DOHH2 (cell line): ENCODE results near the gene STK25.

Experiments
- H3F3A ChIP-seq: fragments of 200-600 bp; sonication (generic), shearing (Covaris generic); 2 replicates; pipeline ENCODE4 v1.6.0; 2016; ENCODE audit warnings: antibody characterized with exemption, mild to moderate bottlenecking; ENCODE audit not compliant: control insufficient read depth, insufficient read depth
- H3K27ac ChIP-seq: fragments of 200-600 bp; sonication (generic); 2 replicates; pipeline ENCODE4 v1.5.1; 2014; ENCODE audit warnings: low read depth, mild to moderate bottlenecking, low read length, moderate library complexity
- H3K27me3 ChIP-seq: fragments of 200-600 bp; sonication (generic); 2 replicates; pipeline ENCODE4 v1.6.1; 2014; ENCODE audit warnings: mild to moderate bottlenecking, low read length, mixed read lengths; ENCODE audit not compliant: control insufficient read depth
- H3K36me3 ChIP-seq: fragments of 200-600 bp; sonication (generic); 2 replicates; pipeline ENCODE4 v1.6.1; 2014; ENCODE audit warnings: mild to moderate bottlenecking, low read length, moderate library complexity, mixed read lengths; ENCODE audit not compliant: control insufficient read depth
- H3K4me1 ChIP-seq: fragments of 200-600 bp; sonication (generic); 2 replicates; pipeline ENCODE4 v1.6.1; 2014; ENCODE audit warnings: mild to moderate bottlenecking, low read length, mixed read lengths; ENCODE audit not compliant: control insufficient read depth
- H3K4me2 ChIP-seq: fragments of 200-600 bp; sonication (generic); 2 replicates; pipeline ENCODE4 v1.6.0; 2014; ENCODE audit warnings: mild to moderate bottlenecking, low read length, moderate library complexity
- H3K4me3 ChIP-seq: fragments of 200-600 bp; sonication (generic); 2 replicates; pipeline ENCODE4 v1.5.1; 2014; ENCODE audit warnings: mild to moderate bottlenecking, low read length, mixed read lengths
- H3K79me2 ChIP-seq: fragments of 200-600 bp; sonication (generic); 2 replicates; pipeline ENCODE4 v1.6.1; 2014; ENCODE audit warnings: mild to moderate bottlenecking, low read length, mixed read lengths; ENCODE audit not compliant: control insufficient read depth
- H3K9me2 ChIP-seq: fragments of 200-600 bp; sonication (generic); replicated peaks from 2 replicates; pipeline ENCODE4 v1.6.1; 2014; ENCODE audit warnings: mild to moderate bottlenecking, low read length, mixed read lengths; ENCODE audit not compliant: control insufficient read depth
- H3K9me3 ChIP-seq: fragments of 200-600 bp; sonication (generic); 2 replicates; pipeline ENCODE4 v1.6.1; 2014; ENCODE audit warnings: antibody characterized with exemption, low read length, mixed read lengths; ENCODE audit not compliant: control insufficient read depth, insufficient read depth
- H4K20me1 ChIP-seq: fragments of 200-600 bp; sonication (generic); 2 replicates; pipeline ENCODE4 v1.6.0; 2014; ENCODE audit warnings: low read depth, mild to moderate bottlenecking, antibody characterized with exemption, low read length, moderate library complexity; ENCODE audit not compliant: control insufficient read depth, insufficient read depth
- CTCF ChIP-seq: fragments of 200-600 bp; sonication (generic); IDR thresholded peaks from one replicate; pipeline ENCODE4 v1.5.1; 2014; ENCODE audit warnings: antibody characterized with exemption, mild to moderate bottlenecking, low read depth, low read length; ENCODE audit not compliant: poor library complexity, severe bottlenecking
- EZH2phosphoT487 ChIP-seq: fragments of 200-600 bp; sonication (generic); IDR thresholded peaks from 2 replicates; pipeline ENCODE4 v1.6.1; 2017; ENCODE audit warnings: borderline replicate concordance, mild to moderate bottlenecking, antibody characterized with exemption, low read length, moderate library complexity, mixed read lengths

The STK25 gene

DNA sequence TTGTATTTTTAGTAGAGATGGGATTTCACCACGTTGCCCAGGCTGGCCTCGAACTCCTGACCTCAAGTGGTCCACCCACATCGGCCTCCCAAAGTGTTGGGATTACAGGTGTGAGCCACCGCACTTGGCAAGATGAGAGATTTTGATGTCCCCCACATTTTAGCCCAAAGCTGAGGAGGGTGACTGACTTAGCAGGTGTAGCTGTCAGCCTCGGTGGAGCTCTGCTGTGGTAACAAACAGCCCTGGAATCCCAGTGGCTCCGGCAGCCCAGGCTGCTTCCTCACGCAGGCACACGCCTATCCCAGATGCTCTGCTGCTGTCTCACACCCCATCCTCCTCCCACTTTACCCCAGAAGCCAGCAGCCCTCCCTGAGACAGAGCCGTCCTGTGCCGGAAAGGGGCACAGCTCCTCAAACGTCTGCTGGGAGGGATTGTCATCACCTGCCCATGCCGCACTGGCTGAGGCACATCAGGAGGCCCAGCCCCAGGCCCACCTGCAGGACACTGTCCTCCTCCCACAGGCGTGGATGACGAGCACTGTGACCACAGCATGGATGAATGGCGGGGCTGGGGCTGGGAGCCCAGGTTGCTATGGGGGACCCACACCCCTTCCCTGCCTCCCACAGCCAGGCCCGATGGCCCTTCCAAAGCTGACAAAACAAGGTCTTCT is 39.5 kb upstream of the STK25 start:
- TF ChIP-seq EZH2phosphoT487: no peak
- Histone ChIP-seq H3K79me2 (no peaks in the 10 kb centered on the region), H4K20me1 (no peaks in the 10 kb centered on the region), H3K27ac (no peak overlapping the region), H3K4me1 (no peaks in the 10 kb centered on the region), H3K4me2 (no peak overlapping the region), H3K4me3 (no peak overlapping the region), H3K36me3 (no peaks in the 10 kb centered on the region), H3K9me3 (no peaks in the 10 kb centered on the region), H3K9me2 (no peaks in the 10 kb centered on the region), H3F3A (no peaks in the 10 kb centered on the region), H3K27me3 (peaks cover 18% of the 10 kb centered on the region)

- Histone ChIP-seq H3K4me1 (no peaks in the 10 kb centered on the region), H3K9me2 (no peaks in the 10 kb centered on the region), H3K4me2 (no peak overlapping the region), H3K27me3 (peaks cover 18% of the 10 kb centered on the region), H3K9me3 (no peaks in the 10 kb centered on the region), H4K20me1 (no peaks in the 10 kb centered on the region), H3K27ac (no peak overlapping the region), H3K79me2 (no peaks in the 10 kb centered on the region), H3F3A (no peaks in the 10 kb centered on the region), H3K36me3 (no peaks in the 10 kb centered on the region), H3K4me3 (no peak overlapping the region)
- TF ChIP-seq CTCF: no peak
- no peak for TF ChIP-seq EZH2phosphoT487
Measured at GRCh38 chr2:241546771-241547498, 38.6 kb upstream of the STK25 start.

DNA sequence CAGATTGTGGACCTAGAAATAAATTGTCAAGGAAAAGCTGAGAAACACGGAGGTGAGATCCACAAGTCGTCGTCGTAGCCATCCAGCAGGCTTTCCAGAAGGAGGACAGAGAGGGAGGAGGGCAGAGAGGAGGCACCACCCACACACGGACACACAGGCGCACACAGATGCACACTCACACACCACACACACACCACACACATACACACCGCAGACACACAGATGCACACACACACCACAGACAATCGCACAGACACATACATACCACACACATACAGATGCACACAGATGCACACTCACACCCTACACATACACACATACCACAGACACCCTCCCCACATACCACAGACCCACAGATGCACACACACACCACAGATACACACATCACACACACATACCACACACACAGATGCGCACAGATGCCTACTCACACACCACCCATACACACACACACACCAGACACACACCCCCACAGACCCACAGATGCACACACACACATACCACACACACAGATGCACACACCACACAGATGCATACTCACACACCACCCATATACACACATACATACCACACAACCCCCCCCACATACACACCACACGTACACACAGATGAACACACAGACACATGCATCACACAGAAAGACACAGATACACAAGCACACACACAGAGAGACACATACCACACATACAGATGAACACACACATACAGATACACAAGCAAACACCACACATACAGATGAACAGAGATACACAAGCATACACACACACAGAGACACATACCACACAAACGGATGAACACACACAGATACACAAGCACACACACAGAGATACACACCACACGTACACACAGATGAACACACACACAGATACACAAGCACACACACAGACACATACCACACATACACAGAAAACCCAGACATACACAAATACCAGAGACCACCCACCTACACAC is 37.4 kb upstream of the STK25 start:
- H3K27ac ChIP-seq: no peak overlapping the region
- no peaks in the 10 kb centered on the region for H3K4me1 ChIP-seq
- no peaks in the 10 kb centered on the region for H3K79me2 ChIP-seq
- no peak overlapping the region for H3K4me3 ChIP-seq
- H3F3A ChIP-seq: no peaks in the 10 kb centered on the region
- H4K20me1 ChIP-seq: no peaks in the 10 kb centered on the region
- H3K9me2 ChIP-seq: no peaks in the 10 kb centered on the region
- peaks cover 18% of the 10 kb centered on the region for H3K27me3 ChIP-seq
- H3K36me3 ChIP-seq: no peaks in the 10 kb centered on the region
- TF ChIP-seq EZH2phosphoT487 (no peak), CTCF (no peak)
- H3K4me2 ChIP-seq: no peak overlapping the region
- no peaks in the 10 kb centered on the region for H3K9me3 ChIP-seq
